Activated CD4-positive, alpha-beta T cell treated with anti-CD3 and anti-CD28 coated beads, Interleukin-2, amount 50 U/mL, for 4 hours (primary cell): ENCODE results near the gene RELN.

ENCODE experiments used
- DNase-seq, 2 experiments: peaks; one replicate each; pipeline ENCODE4 v3.0.0-alpha.2; 2020

Gene RELN

DNA sequence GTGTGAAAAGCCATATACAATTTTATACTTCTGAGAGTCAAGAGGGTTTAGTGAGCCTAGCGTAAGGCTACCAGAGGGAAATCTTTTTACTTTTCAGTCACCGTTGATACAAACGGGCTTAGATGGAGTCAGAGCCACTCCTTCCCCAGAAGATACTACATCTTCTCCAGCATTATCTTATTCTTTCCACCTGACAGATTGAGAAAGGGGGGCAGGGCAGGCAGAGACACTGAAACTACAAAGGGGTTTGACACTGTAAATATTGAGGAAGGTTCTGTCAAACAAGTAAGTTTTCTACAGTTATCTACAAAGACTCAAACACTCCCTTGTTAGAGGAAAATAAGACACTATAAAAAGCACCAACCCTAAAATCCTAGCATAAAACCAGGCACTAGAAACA is 100.0 kb downstream of the RELN start:
- DNase-seq, result no peak

DNA sequence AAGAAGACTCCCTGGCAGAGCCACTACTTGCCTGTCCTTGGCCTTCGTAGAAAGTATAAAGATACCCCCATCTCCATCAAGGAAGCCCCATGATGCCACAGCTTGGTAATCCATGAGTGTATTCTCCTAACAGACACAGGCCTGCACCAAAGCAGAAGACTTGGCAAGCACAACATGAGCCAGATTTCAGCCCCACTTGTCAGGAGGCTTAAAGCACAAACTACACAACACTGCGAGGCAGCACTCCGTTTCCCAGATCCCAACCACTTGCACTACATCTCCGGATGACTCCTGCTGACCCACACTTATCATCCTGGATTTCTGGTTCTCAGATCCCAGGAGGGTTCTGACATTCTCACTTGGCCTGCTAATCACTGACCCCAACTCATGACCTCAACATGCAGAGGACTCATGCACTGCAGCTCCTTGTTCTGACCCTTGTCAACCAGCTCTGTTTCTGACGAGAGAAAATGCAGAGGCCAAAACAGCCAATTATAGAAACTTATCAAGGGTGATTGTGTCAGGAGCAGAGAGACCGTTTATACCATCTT is 100.8 kb downstream of the RELN start:
- no peak for DNase-seq

DNA sequence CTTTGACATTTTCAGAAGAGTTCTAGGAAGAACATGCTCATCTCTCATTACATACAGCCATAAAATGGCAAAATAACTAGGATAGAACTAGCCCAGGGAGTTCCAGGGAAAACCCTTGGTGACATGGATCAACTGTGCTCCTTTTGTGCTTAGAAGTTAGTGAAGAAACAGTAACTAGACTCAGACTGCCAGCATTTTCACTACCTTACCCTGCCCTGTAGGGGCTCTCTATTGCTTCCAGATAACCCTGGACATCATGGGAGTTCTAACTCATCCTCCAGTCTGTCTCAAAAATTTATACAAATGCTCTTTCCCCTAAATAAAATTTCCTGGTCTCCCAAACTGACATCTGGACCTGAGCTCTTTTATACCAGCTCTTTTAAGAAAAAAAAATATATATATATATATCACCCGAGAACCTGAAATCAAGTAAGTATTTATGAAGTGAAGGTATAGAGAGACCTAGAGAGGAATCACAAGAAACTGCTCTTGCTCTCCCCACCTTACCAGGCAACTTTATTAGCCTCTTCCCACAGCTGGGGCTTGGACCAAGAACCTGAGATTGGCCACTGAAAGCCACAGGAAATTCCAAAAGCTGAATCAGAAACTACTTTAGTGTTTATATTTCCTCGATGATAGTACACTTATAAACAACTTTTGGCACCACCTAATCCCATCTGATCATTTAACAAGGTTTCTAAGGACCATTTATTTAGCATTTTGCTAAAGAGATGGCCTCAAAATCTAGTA is 101.4 kb downstream of the RELN start:
- no peak for DNase-seq

DNA sequence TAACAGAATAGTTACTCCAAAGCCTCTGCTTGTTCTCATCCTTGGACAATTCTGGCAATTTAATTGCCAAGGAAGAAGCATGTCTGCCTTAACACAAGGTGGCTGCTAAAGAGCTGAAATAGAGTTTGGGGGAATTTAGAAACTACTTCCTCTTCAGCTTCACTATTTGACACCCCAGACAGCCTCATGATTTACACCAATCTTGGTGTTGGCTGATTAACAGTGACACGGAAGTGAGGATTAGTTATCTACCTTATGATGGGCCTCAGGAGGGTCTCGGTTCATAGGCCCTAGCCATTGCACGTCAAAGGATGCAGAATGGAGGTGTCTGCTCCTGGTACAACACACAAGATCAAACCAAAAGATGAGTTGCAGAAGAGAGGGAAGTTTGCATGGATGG is 102.4 kb downstream of the RELN start:
- DNase-seq, result no peak

DNA sequence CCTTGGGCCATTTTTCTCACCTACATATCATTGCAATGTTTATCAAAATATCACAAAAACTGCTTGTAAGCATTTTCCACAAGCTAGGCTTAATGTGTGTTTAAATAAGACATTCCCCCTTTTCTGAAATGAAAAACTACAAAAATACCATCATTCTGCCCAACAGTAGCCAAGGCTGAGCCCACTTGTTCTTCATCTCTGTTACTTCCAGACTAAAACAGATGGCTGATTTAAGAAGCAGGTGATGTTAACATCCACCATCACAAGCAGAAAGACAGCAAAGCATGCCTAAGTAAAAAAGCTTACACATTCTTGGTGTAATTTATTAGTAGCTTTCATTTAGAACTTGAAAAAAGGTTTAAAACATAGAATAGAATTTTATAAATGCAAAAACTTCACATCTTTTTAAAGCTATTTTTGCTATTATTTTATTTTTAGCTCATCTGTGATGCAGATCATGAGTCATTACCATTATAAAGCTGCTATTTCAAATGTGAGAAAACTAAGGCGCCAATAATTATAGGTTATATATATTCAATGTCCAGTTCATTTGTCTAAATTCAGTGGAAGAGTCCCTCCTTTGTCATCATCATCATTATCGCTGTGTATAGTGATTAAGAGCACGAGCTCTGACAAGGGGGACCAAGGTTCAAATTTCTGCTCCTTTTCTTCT is 109.4 kb downstream of the RELN start:
- DNase-seq, result no peak

DNA sequence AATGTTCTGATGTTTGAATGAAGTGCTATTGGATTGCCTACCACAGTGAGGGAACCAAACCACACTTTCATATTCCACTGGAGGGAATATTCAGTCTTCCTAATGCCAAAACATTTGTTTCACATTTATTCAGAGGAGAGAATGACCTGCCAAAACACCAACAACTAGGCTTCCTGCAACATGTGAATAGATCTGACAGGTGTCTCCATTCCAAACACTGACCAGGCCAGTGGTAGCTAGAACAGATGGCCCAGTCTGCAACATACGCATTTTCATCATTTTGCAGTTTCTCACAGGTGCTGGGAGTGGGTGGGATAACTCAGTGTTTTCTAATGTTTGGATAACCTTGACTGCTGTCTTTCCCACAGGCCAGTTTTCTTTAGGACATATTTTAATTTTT is 110.0 kb downstream of the RELN start:
- DNase-seq, result no peak

DNA sequence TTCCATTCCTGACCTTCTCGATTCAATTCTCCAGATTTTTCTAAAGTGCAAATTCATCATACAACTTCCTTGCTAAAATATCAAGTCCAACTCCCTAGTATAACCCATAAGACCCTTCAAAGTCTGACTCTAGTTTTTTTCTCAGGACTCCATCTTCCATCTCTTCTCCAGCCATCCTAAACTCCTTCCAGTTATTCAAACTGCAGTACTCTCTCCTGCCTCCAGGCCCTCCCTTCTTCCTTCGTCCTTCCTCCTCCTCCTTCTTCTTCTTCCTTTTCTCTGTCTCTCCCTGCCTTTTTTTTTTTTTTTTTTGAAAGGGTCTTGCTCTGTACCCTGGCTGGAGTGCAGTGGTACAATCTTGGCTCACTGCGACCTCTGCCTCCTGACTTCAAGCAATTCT is 111.9 kb downstream of the RELN start:
- no peak for DNase-seq

DNA sequence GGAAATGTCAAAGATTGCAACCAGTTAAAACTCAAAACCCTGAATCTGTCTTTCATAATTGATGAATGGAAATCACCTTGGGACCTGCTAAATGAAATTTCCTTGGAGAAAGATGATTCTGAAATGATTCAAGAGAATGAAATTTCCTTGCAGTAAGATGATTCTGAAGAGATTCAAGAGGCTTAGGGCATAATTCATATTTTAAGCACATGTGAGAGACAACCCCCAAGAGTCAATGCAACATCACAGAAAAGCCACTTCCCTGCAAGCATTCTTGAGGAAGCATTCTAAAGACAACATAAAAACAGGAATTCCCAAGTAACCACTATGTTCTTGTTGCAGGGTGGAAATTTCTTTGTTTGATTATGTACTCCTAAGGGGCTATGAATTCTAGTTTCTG is 113.7 kb downstream of the RELN start:
- DNase-seq, result no peak

DNA sequence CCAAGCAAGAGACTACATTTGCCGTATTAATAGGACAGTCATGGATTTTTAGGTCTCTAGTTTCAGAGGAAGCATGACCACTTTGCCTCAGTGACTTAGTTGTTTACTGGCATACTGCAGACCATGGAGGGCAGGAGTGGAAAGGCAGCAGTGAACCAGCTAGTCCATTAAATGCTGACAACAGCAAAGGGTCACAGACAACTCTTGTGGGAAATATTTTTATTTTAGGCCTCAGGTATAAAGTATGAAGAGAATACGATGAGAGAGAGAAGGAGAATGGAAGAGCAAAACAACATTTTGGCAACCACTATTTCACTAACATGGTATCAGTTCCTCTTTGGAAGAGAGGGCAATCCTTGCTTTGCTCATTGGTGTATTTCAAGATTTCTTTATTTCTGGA is 118.0 kb downstream of the RELN start:
- DNase-seq, result no peak

DNA sequence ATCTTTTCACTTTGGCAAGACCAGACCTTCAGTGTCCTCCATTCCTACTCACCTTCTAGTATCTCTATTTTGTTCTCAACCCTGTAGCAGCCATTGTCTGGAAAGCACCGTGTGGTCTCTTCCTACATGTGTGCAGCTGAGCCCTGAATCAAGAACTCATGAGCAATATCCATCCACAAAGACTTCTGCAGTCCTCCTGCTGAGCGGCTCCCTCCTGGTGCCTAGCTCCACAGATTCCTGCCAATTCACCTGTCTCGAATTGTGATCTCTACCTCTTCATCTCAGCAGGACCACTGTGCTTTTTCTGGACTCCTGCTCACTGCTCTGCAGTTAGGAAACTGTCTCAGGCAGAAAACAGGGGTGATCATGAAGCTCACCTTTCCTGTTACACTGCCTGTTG is 118.8 kb downstream of the RELN start:
- DNase-seq, result no peak

DNA sequence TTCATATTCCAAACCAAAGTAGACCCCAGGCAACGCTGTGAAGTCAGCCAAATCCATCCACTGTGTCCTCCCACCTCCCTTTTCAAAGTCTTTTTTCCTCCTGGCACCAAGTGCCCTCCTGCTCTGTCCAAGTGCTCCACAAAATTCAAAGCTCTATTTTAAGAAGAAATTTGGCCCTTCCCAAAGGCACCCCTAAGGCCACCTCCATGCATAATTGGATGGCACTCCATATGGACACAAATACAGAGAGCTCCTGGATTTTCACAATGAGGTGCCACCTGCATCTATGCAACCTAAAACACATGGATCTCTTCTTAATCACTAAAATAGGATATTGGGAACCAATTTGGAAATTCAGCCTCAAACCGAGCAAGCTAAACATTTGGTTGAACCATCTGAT is 121.6 kb downstream of the RELN start:
- DNase-seq, result no peak

DNA sequence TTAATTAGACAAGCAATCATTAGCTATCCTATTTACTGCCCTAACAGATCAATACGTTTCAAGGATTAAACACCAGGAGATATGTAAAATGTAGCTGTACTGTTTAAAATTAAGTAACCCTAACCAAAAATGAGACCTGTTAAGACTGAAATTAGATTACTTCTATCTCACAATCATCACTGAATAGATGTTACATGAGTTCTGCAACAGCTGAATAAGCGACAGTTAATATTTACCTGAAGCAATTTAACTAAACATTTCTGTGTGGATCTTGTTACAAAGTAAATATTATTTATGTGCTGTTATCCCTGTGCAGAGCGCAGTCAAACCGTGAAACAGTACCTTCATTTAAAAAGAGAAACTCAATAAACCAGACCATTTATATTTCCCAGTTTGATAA is 122.5 kb downstream of the RELN start:
- no peak for DNase-seq

DNA sequence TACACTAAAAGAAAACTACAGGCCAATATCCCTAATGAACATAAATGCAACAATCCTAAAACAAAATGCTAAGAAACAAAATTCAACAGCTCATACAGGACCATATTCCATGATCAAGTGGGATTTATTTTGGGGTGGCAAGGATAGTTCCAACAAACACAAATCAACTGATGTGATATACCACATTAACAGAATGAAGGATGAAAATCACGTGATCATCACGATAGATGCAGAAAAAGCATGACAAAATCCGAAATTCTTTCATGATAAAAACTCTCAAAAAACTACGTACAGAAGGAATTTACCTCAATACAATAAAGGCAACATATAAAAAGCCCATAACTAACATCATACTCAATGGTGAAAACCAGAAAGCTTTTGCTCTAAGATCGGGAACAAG is 124.0 kb downstream of the RELN start:
- no peak for DNase-seq

DNA sequence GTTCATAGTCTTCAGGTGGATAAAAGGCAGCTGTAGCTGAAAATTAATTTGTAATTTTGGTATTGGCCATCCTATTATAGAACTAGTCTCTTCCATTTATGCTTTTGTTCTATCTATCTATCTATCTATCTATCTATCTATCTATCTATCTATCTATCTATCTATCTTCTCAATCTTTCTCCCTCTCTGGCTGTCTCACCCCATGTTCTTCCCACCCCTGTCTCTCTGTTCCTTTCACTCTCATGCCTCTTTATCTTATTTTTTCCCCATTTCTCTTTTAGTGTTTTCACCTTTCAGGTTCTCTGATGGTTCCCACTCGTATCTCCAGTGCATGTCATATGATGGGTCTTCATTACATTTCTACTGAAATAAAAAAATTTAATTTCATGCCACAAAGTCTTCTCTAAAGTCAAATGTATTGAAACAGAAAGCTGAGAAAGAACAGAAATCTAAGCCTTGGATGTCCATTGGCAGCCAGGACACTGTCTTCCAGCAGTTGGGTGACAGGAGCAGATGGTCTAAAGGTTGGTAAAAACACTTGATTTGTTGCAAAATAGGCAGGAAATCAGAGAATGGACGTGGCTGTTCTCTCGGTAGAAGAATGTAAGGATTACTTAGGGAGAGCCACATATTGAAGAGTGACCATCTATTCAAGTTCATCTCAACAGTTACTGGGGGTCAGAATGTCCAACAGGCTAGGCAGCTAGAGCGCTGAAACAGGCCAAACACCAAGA is 127.0 kb downstream of the RELN start:
- no peak for DNase-seq

DNA sequence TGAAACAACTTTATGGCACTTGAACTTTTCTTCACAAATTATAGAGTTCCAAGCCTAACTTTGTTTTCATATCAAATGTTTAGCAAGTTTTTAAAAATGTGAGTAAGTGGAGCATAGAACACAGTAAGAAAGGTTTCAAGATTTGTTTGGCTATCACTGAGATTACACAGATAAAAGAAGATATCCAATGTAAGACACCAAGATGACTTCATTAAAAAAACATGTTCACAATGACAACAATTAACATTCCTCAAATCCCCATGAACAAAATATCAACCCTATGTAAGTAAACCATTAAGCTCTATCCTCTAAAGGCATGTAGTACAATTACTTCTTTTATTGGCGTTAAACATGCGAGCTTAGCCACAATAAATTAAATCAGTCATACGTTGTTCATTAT is 129.7 kb downstream of the RELN start:
- no peak for DNase-seq

DNA sequence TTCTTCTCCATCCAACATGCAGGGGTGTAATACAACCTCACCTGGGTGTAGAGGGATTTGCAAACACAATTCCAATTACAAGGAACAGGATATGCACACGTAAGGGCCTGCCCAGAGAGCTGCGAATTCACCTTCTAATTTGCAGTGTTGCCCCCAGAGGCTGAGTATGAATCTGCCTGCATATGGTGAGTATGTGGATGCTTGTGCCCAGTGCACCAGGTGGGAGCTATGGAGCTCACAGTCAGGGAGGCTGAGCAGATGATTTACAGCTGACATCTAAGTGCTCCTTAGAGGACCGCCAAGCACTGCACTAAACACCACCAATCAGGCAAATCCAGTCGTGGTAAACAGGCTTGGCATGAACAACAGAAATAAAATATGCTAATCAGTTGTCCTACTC is 132.0 kb downstream of the RELN start:
- DNase-seq, result no peak

DNA sequence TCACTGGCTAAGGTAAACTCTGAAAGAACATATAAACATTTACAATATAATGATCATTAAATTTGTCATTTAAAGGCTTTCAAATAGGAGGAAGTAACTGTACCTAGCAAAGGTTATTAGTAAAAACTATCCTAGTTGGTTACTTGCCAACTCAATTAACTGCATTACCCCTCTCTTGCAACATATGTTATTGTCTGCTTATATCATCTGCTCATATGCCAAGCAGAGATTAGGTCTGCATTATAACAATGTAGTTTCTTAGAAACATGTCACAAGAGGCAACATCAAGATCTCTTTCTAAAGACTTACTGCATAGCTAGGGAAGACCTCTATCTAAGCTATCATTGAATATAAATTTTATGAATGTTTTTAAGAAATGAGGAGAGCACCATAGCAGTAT is 132.5 kb downstream of the RELN start:
- DNase-seq, result no peak

DNA sequence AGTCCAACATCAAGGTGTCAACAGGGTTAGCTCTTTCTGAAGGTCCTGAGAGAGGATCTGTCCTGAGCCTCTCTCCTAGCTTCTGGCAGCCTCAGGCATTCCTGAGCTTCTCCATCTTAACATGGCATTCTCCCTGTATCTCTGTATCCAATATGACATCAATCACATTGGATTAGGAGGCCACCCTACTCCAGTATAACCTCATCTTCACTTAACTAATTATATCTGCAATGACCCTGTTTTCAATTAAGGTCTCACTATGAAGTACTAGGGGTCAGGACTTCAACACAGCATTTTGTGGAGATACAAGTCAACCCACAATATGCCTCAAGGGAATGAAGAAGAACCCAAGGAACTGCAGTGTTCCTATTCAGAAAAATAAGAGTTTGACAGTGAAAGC is 133.8 kb downstream of the RELN start:
- DNase-seq, result no peak

DNA sequence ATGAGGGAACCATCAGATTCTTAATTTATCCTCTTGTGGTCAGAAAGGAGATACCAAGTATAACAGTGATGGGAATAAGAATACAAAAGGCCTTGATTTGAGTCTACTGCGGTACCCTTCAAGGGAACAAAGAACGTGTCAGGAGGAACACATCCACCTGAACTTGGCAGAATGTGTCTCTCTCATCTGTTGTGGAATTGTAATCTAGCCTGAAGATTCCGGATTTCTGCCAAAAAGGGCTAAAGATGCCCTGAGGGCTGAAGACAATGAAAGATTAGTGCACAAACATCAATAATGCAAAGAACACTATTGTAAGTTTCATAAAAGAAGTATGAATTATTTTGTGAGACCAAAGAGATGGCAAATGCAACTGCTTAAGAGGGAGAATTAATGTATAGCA is 134.8 kb downstream of the RELN start:
- DNase-seq, result no peak

DNA sequence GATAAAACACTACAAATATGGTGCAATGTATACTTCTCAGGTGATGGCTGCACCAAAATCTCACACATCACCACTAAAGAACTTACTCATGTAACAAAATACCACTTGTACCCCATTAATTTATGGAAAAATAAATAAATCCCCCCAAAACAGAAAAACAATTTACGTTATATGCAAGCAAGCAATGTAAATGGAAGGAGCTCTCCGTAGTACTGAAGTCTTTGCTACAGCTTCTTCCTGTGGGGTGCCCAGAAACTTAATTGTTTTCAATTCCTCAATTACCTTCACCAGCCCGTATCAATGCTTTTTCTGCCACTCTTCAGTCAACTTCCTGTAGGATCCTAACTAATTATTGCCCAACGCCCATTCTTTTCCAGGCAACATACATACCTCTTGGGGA is 138.1 kb downstream of the RELN start:
- DNase-seq, result no peak

DNA sequence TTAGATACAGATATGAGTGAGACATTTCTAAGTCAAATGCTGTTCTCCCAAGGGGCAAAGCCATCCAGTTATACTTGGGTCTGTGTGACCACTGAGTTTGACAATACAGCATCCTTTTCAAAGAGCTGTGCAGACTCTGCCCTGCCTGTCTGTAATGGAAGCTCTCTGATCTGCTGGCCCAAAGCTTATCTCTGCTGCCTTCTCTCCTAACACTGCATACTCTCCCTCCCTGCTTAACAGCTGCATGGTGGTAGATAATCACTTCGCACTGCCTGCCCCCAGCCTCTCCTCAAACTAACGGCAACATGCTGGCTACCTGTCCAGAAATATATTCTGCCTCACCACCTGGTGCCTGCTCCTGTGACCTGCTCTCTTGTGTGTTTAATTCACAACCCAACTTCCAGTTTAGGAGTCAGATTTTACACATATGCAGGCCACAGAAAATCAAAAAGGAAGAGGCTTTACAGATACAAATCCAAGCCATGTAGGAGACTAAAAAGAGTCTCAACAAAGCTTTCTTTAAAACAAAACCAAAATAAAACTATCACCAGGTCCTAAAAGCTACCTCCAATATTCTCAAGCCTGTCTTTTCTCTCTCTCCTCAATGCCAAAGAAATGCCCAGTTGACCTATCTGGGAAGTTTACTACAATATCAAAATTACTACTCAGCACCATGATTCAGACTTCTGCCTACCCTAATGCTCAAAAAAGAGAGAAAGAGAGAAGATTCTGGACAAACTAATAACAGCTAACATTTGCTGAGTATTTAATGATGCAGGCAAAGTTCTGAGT is 145.6 kb downstream of the RELN start:
- no peak for DNase-seq

DNA sequence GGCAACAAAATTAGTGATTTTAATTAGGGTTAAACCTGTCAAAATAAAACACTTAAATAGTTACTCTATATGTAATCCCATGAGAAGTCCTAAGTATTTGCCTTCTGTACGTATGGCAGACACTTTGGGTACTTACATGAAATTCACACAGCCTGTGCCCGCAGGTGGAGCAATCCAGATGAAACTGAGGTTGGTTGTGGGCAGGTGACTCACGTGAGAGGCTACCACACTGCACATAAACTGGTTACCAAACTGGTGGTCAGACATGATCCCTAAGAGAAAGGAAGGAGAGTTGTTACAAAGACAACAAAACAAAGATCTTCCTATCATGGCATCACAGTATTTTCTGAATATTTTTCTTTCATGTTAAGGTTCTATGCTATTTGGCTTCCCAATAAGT is 156.1 kb downstream of the RELN start:
- DNase-seq, result no peak

DNA sequence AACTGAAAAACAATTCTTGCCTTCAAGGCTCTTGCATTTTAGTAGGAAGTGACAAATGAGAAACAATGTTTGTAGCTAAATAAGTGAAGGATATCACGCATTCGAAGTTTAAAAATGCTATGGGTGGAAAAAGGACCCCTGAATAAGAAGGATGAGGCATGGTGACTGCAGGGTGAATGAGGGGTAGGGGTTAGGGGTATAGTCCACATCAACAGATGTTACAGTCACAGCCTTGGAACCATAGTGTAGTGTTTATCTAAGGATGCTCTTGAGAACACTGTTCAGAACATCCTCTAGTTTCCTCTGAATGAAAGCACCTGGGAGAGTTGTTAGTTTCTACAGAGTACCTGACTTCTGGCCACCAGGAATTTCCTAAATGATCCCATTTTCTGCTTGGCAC is 157.0 kb downstream of the RELN start:
- DNase-seq, result no peak
